Activated gamma-delta T cell treated with anti-CD3 and anti-CD28 coated beads, Interleukin-2, amount 50 U/mL, for 16 hours (primary cell): Measurements from ENCODE around the gene LNX2.
"Not testable (repeated sequence)": the region's sequence is repeated elsewhere in the genome, so short reads cannot be mapped to it uniquely, and the experiment has no call there.

Experiments used
- DNase-seq: peaks from one replicate; pipeline ENCODE4 v3.0.0-alpha.2; 2020; ENCODE audit warnings: low read depth

The LNX2 gene

GRCh38 chr13:27636589-27637288 is 16.4 kb upstream of the LNX2 start:
- DNase-seq = no peak

GRCh38 chr13:27635266-27635665 is 14.9 kb upstream of the LNX2 start:
- DNase-seq = no peak

GRCh38 chr13:27634791-27635190 is 14.5 kb upstream of the LNX2 start:
- DNase-seq = no peak

- no peak for DNase-seq
These were observed 13.9 kb upstream of the LNX2 start for GRCh38 chr13:27634231-27634630.

- no peak for DNase-seq
These were observed 12.3 kb upstream of the LNX2 start for GRCh38 chr13:27632648-27633047.

GRCh38 chr13:27632214-27632613 is 11.9 kb upstream of the LNX2 start:
- DNase-seq = no peak

GRCh38 chr13:27631665-27632064 is 11.3 kb upstream of the LNX2 start:
- DNase-seq = no peak

- DNase-seq = no peak
These were observed 10.8 kb upstream of the LNX2 start for GRCh38 chr13:27631156-27631555.

GRCh38 chr13:27628766-27629165 is 8.4 kb upstream of the LNX2 start:
- not testable (repeated sequence) for DNase-seq

- no peak for DNase-seq
These were observed 7.8 kb upstream of the LNX2 start for GRCh38 chr13:27628081-27628480.

GRCh38 chr13:27627380-27627779 is 7.1 kb upstream of the LNX2 start:
- no peak for DNase-seq

- no peak for DNase-seq
These were observed 5.5 kb upstream of the LNX2 start for GRCh38 chr13:27625839-27626238.

GRCh38 chr13:27624071-27624470 is 3.7 kb upstream of the LNX2 start:
- no peak for DNase-seq

GRCh38 chr13:27622881-27623280 is 2.6 kb upstream of the LNX2 start:
- DNase-seq = no peak

GRCh38 chr13:27622102-27622820 is 1.9 kb upstream of the LNX2 start:
- DNase-seq = no peak

GRCh38 chr13:27621366-27622101 is 1.2 kb upstream of the LNX2 start, which contains the start of gene POLR1D:
POLR1D (plus strand) TSS chr13:27621892; CDS start chr13:27621984, 92 bp downstream.
- DNase-seq = peak; percentile 73

- DNase-seq = no peak
These were observed 712 bp upstream of the LNX2 start for GRCh38 chr13:27621116-27621365.

- peak; percentile 22 for DNase-seq
These were observed 477 bp downstream of the LNX2 start for GRCh38 chr13:27619728-27620376.

GRCh38 chr13:27619093-27619727 is 1.1 kb downstream of the LNX2 start:
- DNase-seq = no peak

GRCh38 chr13:27617881-27618321 is 2.4 kb downstream of the LNX2 start:
- no peak for DNase-seq

GRCh38 chr13:27613628-27614027 is 6.7 kb downstream of the LNX2 start:
- no peak for DNase-seq

- DNase-seq = no peak
These were observed 13.2 kb downstream of the LNX2 start for GRCh38 chr13:27607125-27607524.
